Gastrocnemius medialis (tissue), 4 donors: ENCODE data around the gene TXNRD2.

Experiments
- CTCF ChIP-seq, 5 experiments: fragments of 450-650 bp in 3 of 5; fragments of 200-600 bp in 2 of 5; sonication (generic) in 2 of 5; IDR thresholded peaks in 4 of 5; conservative IDR thresholded peaks in 1 of 5; 1 replicate in 4 of 5; 2 replicates in 1 of 5; pipeline ENCODE4 v1.5.1; 2016 to 2019; ENCODE audit warnings: antibody characterized with exemption in 5 of 5, mild to moderate bottlenecking in 3 of 5, moderate library complexity in 3 of 5
- POLR2A ChIP-seq, 2 donors: fragments of 450-650 bp; IDR thresholded peaks; one replicate each; pipeline ENCODE4 v1.6.1; 2017; ENCODE audit warnings: antibody characterized with exemption in 2 of 2, mild to moderate bottlenecking in 2 of 2, moderate library complexity in 2 of 2

DNA sequence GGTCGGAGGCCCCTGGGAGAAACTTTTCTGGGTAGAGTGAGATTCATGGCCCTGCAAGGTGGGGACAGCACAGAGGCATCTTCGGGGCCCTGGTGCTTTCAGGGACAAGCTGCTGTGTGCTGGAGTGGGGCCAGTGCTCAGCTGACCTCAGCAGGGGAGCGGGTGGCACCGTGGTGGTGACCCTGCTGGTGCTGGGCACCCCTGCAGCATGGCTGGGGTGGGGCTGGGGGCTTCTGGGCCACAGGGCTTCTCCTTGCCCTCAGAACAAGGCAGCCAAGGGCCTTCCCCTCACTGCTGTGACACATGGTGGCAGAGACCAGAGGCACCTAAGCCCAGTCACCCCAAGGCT, 62.0 kb downstream of the TXNRD2 start:
- TF ChIP-seq CTCF (IDR thresholded peaks at IDR 0.05 in 4 of 5, conservative IDR thresholded peaks at IDR 0.05 in 1 of 5) (no peak), POLR2A (IDR thresholded peaks at IDR 0.05) (no peak)
